ENCODE data around the gene ZSCAN30.

DNA sequence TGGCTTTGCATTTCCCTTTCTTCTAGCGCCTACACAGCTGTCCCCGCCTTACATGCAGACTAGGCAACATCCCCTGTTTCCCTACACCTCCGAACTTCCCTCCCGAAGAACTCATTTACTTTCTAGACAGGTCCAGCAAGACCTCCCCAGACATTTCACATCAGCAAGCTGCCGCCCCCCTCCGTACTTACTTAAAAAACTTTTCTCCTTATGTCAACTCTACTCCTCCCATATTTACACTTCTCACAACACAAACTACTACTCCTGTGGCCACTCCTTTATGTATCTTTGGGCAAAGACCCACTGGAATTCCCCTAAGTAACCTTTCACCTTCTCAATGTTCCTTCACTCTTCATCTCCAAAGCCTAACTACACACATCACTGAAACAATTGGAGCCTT is 69.6 kb downstream of the ZSCAN30 start:
- TF ChIP-seq, protein P1, sequence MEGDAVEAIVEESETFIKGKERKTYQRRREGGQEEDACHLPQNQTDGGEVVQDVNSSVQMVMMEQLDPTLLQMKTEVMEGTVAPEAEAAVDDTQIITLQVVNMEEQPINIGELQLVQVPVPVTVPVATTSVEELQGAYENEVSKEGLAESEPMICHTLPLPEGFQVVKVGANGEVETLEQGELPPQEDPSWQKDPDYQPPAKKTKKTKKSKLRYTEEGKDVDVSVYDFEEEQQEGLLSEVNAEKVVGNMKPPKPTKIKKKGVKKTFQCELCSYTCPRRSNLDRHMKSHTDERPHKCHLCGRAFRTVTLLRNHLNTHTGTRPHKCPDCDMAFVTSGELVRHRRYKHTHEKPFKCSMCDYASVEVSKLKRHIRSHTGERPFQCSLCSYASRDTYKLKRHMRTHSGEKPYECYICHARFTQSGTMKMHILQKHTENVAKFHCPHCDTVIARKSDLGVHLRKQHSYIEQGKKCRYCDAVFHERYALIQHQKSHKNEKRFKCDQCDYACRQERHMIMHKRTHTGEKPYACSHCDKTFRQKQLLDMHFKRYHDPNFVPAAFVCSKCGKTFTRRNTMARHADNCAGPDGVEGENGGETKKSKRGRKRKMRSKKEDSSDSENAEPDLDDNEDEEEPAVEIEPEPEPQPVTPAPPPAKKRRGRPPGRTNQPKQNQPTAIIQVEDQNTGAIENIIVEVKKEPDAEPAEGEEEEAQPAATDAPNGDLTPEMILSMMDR (IDR thresholded peaks at IDR 0.05): no peak
- no peak for TF ChIP-seq POLR2A (IDR thresholded peaks at IDR 0.05)
